Measurements from ENCODE around the gene TOM1.

TOM1 gene

DNA sequence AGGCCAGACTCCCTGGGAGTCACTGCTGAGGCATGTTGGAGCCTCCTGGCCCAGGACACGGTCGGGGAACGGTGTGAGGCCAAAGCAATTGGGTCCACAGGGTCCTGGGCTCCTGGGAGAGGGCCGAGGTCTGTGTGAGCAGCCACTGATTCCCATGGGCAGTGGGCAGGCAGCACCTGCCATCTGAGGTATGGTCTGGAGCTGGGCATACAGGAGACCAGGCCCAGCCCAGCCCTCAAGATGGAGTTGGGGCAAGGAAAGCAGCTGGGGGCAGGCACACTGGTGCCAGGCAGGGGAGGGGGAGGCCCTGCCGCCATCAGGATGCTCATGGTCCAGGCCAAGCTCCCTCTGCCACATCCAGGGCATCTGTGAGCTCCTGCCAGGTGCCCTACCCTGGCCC is 49.0 kb downstream of the TOM1 start:
- H3K27me3 ChIP-seq: no peaks in the 10 kb centered on the region
- peaks cover 58 to 70% (median 66%) of the 10 kb centered on the region in 10 experiments for H3K4me1 ChIP-seq
- no peak for TF ChIP-seq Cebpa-rat (IDR thresholded peaks at IDR 0.05)
- H3K9me3 ChIP-seq (replicated peaks in 1 of 11): peaks cover 0 to under 1% (median 0%) of the 10 kb centered on the region in 11 experiments; a peak in 3 of 22 replicates
- peaks cover 0 to 37% (median 0%) of the 10 kb centered on the region in 11 experiments; a peak in 5 of 22 replicates for H4K20me1 ChIP-seq
- H3K36me3 ChIP-seq: peaks cover 0 to 46% (median 11%) of the 10 kb centered on the region in 11 experiments; a peak in 15 of 22 replicates
- H3K4me3 ChIP-seq: no peak overlapping the region
- peak overlapping the region in 1 of 11 experiments; percentile 82; a peak in 2 of 22 replicates for H3K27ac ChIP-seq
- H3K4me2 ChIP-seq: peak overlapping the region; percentile 89 to 98 (median 93)
- H3K9ac ChIP-seq: peak overlapping the region in 5 of 11 experiments; percentile 15 to 83 (median 67); a peak in 2 of 22 replicates

- no peak for TF ChIP-seq Cebpa-rat (IDR thresholded peaks at IDR 0.05)
- Histone ChIP-seq H3K27me3 (no peaks in the 10 kb centered on the region), H3K4me3 (no peak overlapping the region), H3K4me1 (peaks cover 65 to 72% (median 70%) of the 10 kb centered on the region in 10 experiments), H3K9me3 (replicated peaks in 1 of 11) (no peaks in the 10 kb centered on the region), H3K27ac (peak overlapping the region in 4 of 11 experiments; percentile 31 to 82 (median 53); a peak in 5 of 22 replicates), H3K36me3 (peaks cover 0 to 40% (median 5%) of the 10 kb centered on the region in 11 experiments; a peak in 12 of 22 replicates), H4K20me1 (peaks cover 0 to 31% (median 0%) of the 10 kb centered on the region in 11 experiments; a peak in 5 of 22 replicates), H3K4me2 (peak overlapping the region; percentile 89 to 98 (median 93)), H3K9ac (peak overlapping the region in 7 of 11 experiments; percentile 24 to 83 (median 75); a peak in 11 of 22 replicates)
Measured at GRCh38 chr22:35349368-35349703, 49.6 kb downstream of the TOM1 start.

- Histone ChIP-seq H3K27me3 (no peaks in the 10 kb centered on the region), H3K4me2 (peak overlapping the region; percentile 89 to 98 (median 93)), H3K9ac (peak overlapping the region; percentile 63 to 83 (median 75); a peak in 19 of 22 replicates), H4K20me1 (peaks cover 0 to 26% (median 0%) of the 10 kb centered on the region in 11 experiments; a peak in 4 of 22 replicates), H3K4me3 (no peak overlapping the region), H3K9me3 (replicated peaks in 1 of 11) (no peaks in the 10 kb centered on the region), H3K36me3 (peaks cover 0 to 34% (median 0%) of the 10 kb centered on the region in 11 experiments; a peak in 11 of 22 replicates), H3K27ac (peak overlapping the region; percentile 27 to 91 (median 77); a peak in 18 of 22 replicates), H3K4me1 (peaks cover 67 to 74% (median 71%) of the 10 kb centered on the region in 10 experiments)
- TF ChIP-seq Cebpa-rat (IDR thresholded peaks at IDR 0.05): no peak
Measured at GRCh38 chr22:35349704-35350538, 50.2 kb downstream of the TOM1 start.

DNA sequence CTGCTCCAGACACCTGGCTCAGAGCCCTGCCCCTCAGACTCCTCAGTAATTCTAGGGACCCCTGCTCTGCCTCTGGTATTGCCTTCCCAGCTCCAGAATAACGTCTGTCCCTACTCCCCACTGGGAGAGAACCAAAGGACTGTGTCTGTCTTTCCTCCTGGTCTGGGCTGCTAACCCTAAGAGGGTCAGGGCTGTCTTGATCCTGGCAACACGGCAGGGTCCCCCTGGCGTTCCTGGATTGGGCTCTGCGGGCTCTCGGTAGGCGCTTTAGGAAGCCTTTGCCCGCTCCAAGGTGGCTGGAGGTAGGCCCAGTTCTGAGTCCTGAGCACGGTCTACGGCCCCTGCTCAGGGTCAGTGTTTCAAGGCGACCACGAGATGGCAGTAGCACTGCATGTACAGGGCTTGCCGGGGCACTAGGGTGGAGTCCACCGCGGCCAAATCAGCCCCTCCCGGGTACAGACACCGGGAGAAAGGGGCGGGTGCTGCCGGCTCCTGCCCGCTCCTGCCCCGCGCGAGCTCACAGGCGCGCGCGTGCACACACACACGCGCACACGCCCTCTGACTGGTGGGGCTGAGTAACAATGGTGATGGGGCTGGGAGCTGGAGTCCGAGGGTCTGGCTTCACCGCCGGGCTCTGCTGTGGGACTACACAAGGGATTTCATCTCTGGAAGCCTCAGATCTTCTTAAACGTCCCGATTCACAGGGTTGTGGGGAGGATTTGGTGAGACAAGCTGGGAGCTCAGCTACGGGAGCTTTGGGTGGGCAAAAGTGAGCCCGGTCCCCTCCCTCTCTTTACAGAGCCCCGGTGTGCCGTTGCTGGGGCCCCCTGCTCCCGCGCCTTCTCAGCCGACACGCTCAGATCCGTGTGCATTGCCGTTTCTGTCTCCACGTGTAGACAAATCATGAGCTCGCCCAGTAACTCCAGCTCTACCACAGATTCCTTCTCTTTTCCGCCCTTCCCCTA is 51.1 kb downstream of the TOM1 start:
- peak overlapping the region; percentile 47 to 91 (median 77); a peak in 21 of 22 replicates for H3K27ac ChIP-seq
- TF ChIP-seq Cebpa-rat (IDR thresholded peaks at IDR 0.05): no peak
- H3K4me1 ChIP-seq: peaks cover 62 to 83% (median 75%) of the 10 kb centered on the region in 10 experiments
- H3K4me2 ChIP-seq: peak overlapping the region; percentile 89 to 98 (median 93)
- peak overlapping the region; percentile 46 to 69 (median 58) for H3K4me3 ChIP-seq
- no peaks in the 10 kb centered on the region for H3K27me3 ChIP-seq
- peak overlapping the region; percentile 63 to 83 (median 75) for H3K9ac ChIP-seq
- peaks cover 0 to 25% (median 0%) of the 10 kb centered on the region in 11 experiments; a peak in 9 of 22 replicates for H3K36me3 ChIP-seq
- no peaks in the 10 kb centered on the region for H3K9me3 ChIP-seq (replicated peaks in 1 of 11)
- H4K20me1 ChIP-seq: peaks cover 0 to 17% (median 0%) of the 10 kb centered on the region in 11 experiments; a peak in 2 of 22 replicates

DNA sequence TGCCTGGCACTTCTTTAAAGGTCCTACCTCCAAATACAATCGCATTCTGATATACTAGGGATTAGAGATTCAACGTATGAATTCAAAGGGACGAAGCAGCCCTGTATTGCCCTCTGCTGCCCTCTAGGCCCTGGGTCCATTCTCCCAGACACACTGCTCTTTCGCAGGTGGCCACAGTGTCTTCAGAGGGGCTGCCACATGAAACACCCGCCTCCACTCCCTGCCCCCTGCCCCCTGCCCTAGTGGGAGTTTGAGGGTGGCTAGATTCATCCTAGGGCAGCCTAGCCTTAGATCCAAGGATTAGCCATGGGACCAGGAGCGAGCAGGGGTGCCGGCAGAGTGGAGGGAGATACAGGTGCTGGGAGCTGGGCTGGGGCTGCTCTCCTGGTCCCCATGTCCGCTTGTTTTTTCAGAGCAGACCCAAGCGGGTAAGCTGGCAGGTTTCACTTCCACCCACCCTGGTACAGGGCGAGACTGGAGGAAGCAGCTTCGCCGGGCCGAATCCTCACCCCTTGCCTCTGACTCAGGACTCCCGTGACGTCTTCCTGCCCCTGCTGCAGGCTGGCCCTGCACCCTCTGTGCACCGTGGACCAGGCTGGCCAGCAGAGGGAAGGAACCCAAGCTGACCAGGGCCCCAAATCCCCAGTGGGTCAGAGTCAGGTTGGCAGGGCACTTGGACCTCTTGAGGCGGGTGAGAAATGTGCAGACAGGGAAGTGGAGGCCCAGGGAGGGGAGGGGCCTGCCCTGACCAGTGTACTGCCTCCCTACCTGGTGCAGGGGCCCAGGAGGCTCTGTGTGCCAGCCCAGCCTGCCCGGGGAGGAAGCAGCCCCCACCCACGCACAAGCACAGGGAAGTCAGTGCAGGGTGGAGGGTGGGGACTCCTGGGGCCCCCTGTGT is 52.8 kb downstream of the TOM1 start:
- peak overlapping the region; percentile 54 to 80 (median 70) for H3K9ac ChIP-seq
- peaks cover 62 to 96% (median 92%) of the 10 kb centered on the region in 10 experiments for H3K4me1 ChIP-seq
- H3K36me3 ChIP-seq: peaks cover 0 to 8% (median 0%) of the 10 kb centered on the region in 11 experiments; a peak in 5 of 22 replicates
- H3K27me3 ChIP-seq: no peaks in the 10 kb centered on the region
- H4K20me1 ChIP-seq: peaks cover 0 to 7% (median 0%) of the 10 kb centered on the region in 11 experiments; a peak in 1 of 22 replicates
- TF ChIP-seq Cebpa-rat (IDR thresholded peaks at IDR 0.05): no peak
- H3K9me3 ChIP-seq (replicated peaks in 1 of 11): no peaks in the 10 kb centered on the region
- H3K4me3 ChIP-seq: peak overlapping the region in 8 of 10 experiments; percentile 11 to 51 (median 33); a peak in 13 of 20 replicates
- peak overlapping the region; percentile 69 to 91 (median 79) for H3K27ac ChIP-seq
- H3K4me2 ChIP-seq: peak overlapping the region; percentile 89 to 98 (median 93)

DNA sequence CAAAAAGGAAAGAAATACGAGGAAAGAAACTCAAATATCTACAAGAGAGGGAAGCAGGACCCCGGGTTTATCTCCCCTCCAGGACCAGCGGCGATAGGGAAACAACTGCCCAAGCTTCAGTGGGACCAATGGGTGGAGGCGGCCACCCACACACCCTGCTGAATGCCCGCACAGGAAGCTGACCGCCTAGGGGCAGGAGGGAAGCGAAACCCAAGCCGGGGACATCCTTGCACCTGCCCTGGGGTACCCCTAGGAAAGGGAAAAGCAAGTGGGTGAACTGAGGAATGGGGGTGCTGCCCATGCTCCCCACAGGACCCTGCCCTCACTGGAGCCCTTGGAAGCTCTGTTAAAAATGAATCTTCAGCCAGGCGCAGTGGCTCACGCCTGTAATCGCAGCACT is 53.6 kb downstream of the TOM1 start:
- Histone ChIP-seq H3K27ac (peak overlapping the region; percentile 69 to 91 (median 79)), H3K4me3 (peak overlapping the region in 7 of 10 experiments; percentile 18 to 51 (median 32); a peak in 8 of 20 replicates), H3K4me1 (peaks cover 60 to 99% (median 92%) of the 10 kb centered on the region in 10 experiments), H4K20me1 (no peaks in the 10 kb centered on the region), H3K36me3 (no peaks in the 10 kb centered on the region; a peak in 2 of 22 replicates), H3K27me3 (no peaks in the 10 kb centered on the region), H3K4me2 (peak overlapping the region; percentile 89 to 98 (median 93)), H3K9me3 (replicated peaks in 1 of 11) (no peaks in the 10 kb centered on the region), H3K9ac (peak overlapping the region; percentile 54 to 80 (median 70); a peak in 20 of 22 replicates)
- TF ChIP-seq Cebpa-rat (IDR thresholded peaks at IDR 0.05): no peak

DNA sequence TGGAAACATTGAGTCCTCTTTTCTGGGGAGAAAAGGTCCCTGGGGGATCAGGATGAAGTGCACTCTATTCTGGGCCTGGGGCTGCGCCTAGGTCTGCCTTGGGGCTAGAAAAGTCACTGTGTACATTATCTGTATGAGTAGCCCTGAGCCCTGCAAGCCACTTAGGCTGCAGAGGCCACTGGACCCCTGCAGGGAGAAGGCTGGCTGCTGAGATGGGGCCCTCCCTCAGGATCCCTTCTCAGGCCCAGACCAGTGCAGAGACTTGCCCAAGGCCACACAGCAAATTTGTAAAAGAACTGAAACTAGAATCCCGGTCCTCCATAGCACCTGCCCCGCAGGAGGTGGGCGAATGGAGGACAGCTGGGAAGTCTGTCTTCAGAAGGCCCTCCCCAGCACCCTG is 54.4 kb downstream of the TOM1 start:
- Histone ChIP-seq H3K9ac (peak overlapping the region in 7 of 11 experiments; percentile 23 to 80 (median 75); a peak in 7 of 22 replicates), H3K36me3 (no peaks in the 10 kb centered on the region), H3K4me3 (no peak overlapping the region), H3K27me3 (no peaks in the 10 kb centered on the region), H3K9me3 (replicated peaks in 1 of 11) (no peaks in the 10 kb centered on the region), H4K20me1 (no peaks in the 10 kb centered on the region), H3K27ac (peak overlapping the region; percentile 9 to 91 (median 79); a peak in 17 of 22 replicates), H3K4me2 (peak overlapping the region; percentile 89 to 98 (median 93)), H3K4me1 (peaks cover 53 to 93% (median 86%) of the 10 kb centered on the region in 10 experiments)
- no peak for TF ChIP-seq Cebpa-rat (IDR thresholded peaks at IDR 0.05)

Measured in BLaER1 treated with 17β-estradiol and CSF1 and Interleukin-3, amounts not matched to agents 10 nM and 100 nM (cell line).